K562 (cell line): Measurements from ENCODE around the gene MRNIP. TPM values are rescaled to one million over a fixed set of nuclear protein-coding genes. Genes with fewer than 3 reads are reported as not detected.

Experiments
- ATAC-seq: fragments of 200-7000 bp; cut with Tn5 transposase; 3 replicates; pipeline ENCODE4 v1.9.1; 2020; ENCODE audit warnings: moderate library complexity
- BruUV-seq: library from RNA; stranded (reverse); fragments of 400-500 nt; replicated peaks from 2 replicates; lab custom pipeline; 2021; lab: Mats Ljungman, UMichigan
- CTCF ChIA-PET: fragments of 300-600 bp; formaldehyde crosslinking; extraction: SDS; loops from one replicate; lab custom pipeline; 2021; ENCODE audit warnings: low intra/inter-chr PET ratio; lab: Yijun Ruan, JAX
- POLR2A ChIA-PET: fragments of 300-600, 350-650 bp; sonication (Branson Sonifier 250); formaldehyde crosslinking; extraction: SDS; loops from one replicate; lab custom pipeline; 2021; ENCODE audit warnings: antibody characterized with exemption, inconsistent platforms; lab: Yijun Ruan, JAX
- DNase-seq, 4 experiments: peaks; one replicate each; pipeline versions ENCODE4 v3.0.0 to v3.0.0-alpha.2; 2011 to 2018; ENCODE audit warnings: low spot score in 3 of 4, mixed read lengths in 3 of 4; ENCODE audit errors: extremely low read depth in 1 of 4
- FAIRE-seq: peaks from 2 replicates; lab custom pipeline; 2011; peaks lifted over from hg19 to GRCh38; lab: Jason Lieb, UNC
- H2AFZ ChIP-seq: 2 replicates; pipeline ENCODE4 v1.6.0; 2011; ENCODE audit warnings: low read depth, low read length, control low read depth, inconsistent platforms
- H3K27ac ChIP-seq: fragments of 200-600 bp; 3 replicates; pipeline ENCODE4 v1.8.0; 2011; ENCODE audit warnings: low read depth, mild to moderate bottlenecking, control low read depth, inconsistent platforms, low read length, moderate library complexity, mixed read lengths; ENCODE audit errors: extremely low read depth
- H3K27me3 ChIP-seq, 2 experiments: fragments of 300-600 bp in 1 of 2; 2 replicates in 1 of 2; 3 replicates in 1 of 2; pipeline versions ENCODE4 v1.6.0 to v1.8.0; 2011; ENCODE audit warnings: inconsistent platforms in 2 of 2, low read length in 2 of 2, mild to moderate bottlenecking in 1 of 2, mixed read lengths in 1 of 2, moderate library complexity in 1 of 2; ENCODE audit not compliant: control insufficient read depth in 2 of 2, insufficient read depth in 2 of 2
- H3K36me3 ChIP-seq: fragments of 300-600 bp; 3 replicates; pipeline ENCODE4 v1.8.0; 2011; ENCODE audit warnings: mild to moderate bottlenecking, low read length, inconsistent platforms; ENCODE audit not compliant: control insufficient read depth, insufficient read depth
- H3K4me1 ChIP-seq, 2 experiments: fragments of 200-600 bp in 1 of 2; replicated peaks in 1 of 2; 2 replicates in 1 of 2; 3 replicates in 1 of 2; pipeline versions ENCODE4 v1.5.1 to v1.8.0; 2011; ENCODE audit warnings: inconsistent platforms in 2 of 2, low read length in 2 of 2, mild to moderate bottlenecking in 1 of 2, mixed read lengths in 1 of 2, moderate library complexity in 1 of 2; ENCODE audit not compliant: control insufficient read depth in 2 of 2, insufficient read depth in 2 of 2
- H3K4me2 ChIP-seq: 2 replicates; pipeline ENCODE4 v1.6.1; 2011; ENCODE audit warnings: low read length, control low read depth, inconsistent platforms, mixed read lengths; ENCODE audit not compliant: insufficient read depth
- H3K4me3 ChIP-seq: fragments of 200-600 bp; sonication (generic), shearing (Covaris generic); 2 replicates; pipeline ENCODE4 v1.5.1; 2016; ENCODE audit warnings: control low read depth, inconsistent platforms
- H3K79me2 ChIP-seq: fragments of 200-600 bp; 3 replicates; pipeline ENCODE4 v1.8.0; 2011; ENCODE audit warnings: low read length, inconsistent platforms; ENCODE audit not compliant: control insufficient read depth, insufficient read depth
- H3K9ac ChIP-seq, 2 experiments: 2 replicates each; pipeline versions ENCODE4 v1.6.0 to v1.6.1; 2011; ENCODE audit warnings: low read depth in 2 of 2, low read length in 2 of 2, control low read depth in 1 of 2, inconsistent platforms in 1 of 2, mild to moderate bottlenecking in 1 of 2, mixed read lengths in 1 of 2; ENCODE audit not compliant: insufficient read depth in 1 of 2
- H3K9me1 ChIP-seq: one replicate; pipeline ENCODE4 v1.6.0; 2011; ENCODE audit warnings: inconsistent platforms, mild to moderate bottlenecking, low read length, moderate library complexity; ENCODE audit not compliant: control insufficient read depth, insufficient read depth
- H3K9me3 ChIP-seq: replicated peaks from 2 replicates; pipeline ENCODE4 v1.5.1; 2011; ENCODE audit warnings: low read depth, low read length, inconsistent platforms; ENCODE audit not compliant: control insufficient read depth, insufficient read depth
- H4K20me1 ChIP-seq: replicated peaks from 2 replicates; pipeline ENCODE4 v1.6.1; 2011; ENCODE audit warnings: low read length, inconsistent platforms, mixed read lengths; ENCODE audit not compliant: control insufficient read depth, insufficient read depth
- CREB3 ChIP-seq: fragments of 450-650 bp; conservative IDR thresholded peaks from 2 replicates; pipeline ENCODE4 v1.6.1; 2016; ENCODE audit warnings: missing genetic modification characterization, low read depth, mild to moderate bottlenecking, missing compliant biosample characterization, moderate library complexity
- CUX1 ChIP-seq: fragments of 200-800 bp; sonication (Bioruptor generic); IDR thresholded peaks from 2 replicates; pipeline ENCODE4 v1.6.1; 2016; ENCODE audit warnings: missing genetic modification characterization, missing compliant biosample characterization
- E2F5 ChIP-seq: sonication (generic); formaldehyde crosslinking; IDR thresholded peaks from 2 replicates; pipeline ENCODE4 v1.8.0; 2022; ENCODE audit warnings: mild to moderate bottlenecking, missing genetic modification reagents
- ILK ChIP-seq: fragments of 450-650 bp; IDR thresholded peaks from 2 replicates; pipeline ENCODE4 v1.6.1; 2016; ENCODE audit warnings: missing genetic modification characterization, low read depth, mild to moderate bottlenecking, missing compliant biosample characterization, moderate library complexity, borderline replicate concordance
- KDM5B ChIP-seq: fragments of 200-600 bp; sonication (generic); IDR thresholded peaks from 2 replicates; pipeline ENCODE4 v1.6.1; 2012; ENCODE audit warnings: low read depth, mild to moderate bottlenecking, moderate library complexity, low read length, control low read depth, inconsistent platforms; ENCODE audit not compliant: insufficient replicate concordance
- KLF1 ChIP-seq: fragments of 450-650 bp; IDR thresholded peaks from 2 replicates; pipeline ENCODE4 v1.6.1; 2016; ENCODE audit warnings: missing genetic modification characterization, missing compliant biosample characterization
- POLR2G ChIP-seq: fragments of 200-400 bp; formaldehyde crosslinking; IDR thresholded peaks from 2 replicates; pipeline ENCODE4 v1.6.1; 2017; ENCODE audit warnings: low read depth, mild to moderate bottlenecking, antibody characterized with exemption, low read length, moderate library complexity
- RBFOX2 ChIP-seq: fragments of 200-400 bp; formaldehyde crosslinking; IDR thresholded peaks from 2 replicates; pipeline ENCODE4 v1.6.1; 2017; ENCODE audit warnings: low read depth, mild to moderate bottlenecking, low read length, moderate library complexity
- SREBF2 ChIP-seq: sonication (generic); formaldehyde crosslinking; IDR thresholded peaks from 2 replicates; pipeline ENCODE4 v1.4.0; 2020; ENCODE audit warnings: mild to moderate bottlenecking, missing genetic modification reagents
- UBTF ChIP-seq, 2 experiments: IDR thresholded peaks; 2 replicates each; pipeline ENCODE4 v1.6.1; 2012; ENCODE audit warnings: improper control_type of control experiment in 2 of 2, low read depth in 2 of 2, low read length in 2 of 2, borderline replicate concordance in 1 of 2
- WGBS: fragments of 100-300 bp; shearing (Covaris generic); methylation state at CpG from one replicate; pipeline ENCODE4 v1.1.6; 2016; ENCODE audit warnings: low coverage, mixed read lengths; ENCODE audit not compliant: insufficient coverage; ENCODE audit errors: missing lambda C conversion rate; 5-methylcytosine and 5-hydroxymethylcytosine counted together
- in situ Hi-C: fragments of 300-500 bp; cut with MboI; formaldehyde crosslinking; loops from 4 replicates; pipeline ENCODE4 v1.15.0; 2018; ENCODE audit warnings: inconsistent platforms, mixed read lengths
- intact Hi-C: fragments of 100-400 bp; cut with micrococcal nuclease; formaldehyde crosslinking; loops from 2 replicates; pipeline ENCODE4 v1.14.2; 2022
- polyA plus RNA-seq, 8 experiments: library from polyadenylated mRNA; depleted of rRNA in 4 of 8; stranded (reverse) in 5 of 8; unstranded in 3 of 8; fragments of >200 nt; fragmentation: Nextera tagmentation in 2 of 8; fragmentation: Illumina TruSeq in 1 of 8; extraction: Ambion mirVana in 2 of 8; extraction: Trizol in 1 of 8; gene quantifications; 2 replicates each; pipeline versions ENCODE4 v1.2.1 to v1.2.3, GENCODE V29; 2011 to 2014; ENCODE audit warnings: inconsistent platforms in 1 of 8, missing spikeins in 1 of 8
- total RNA-seq, 7 experiments: library from RNA; depleted of rRNA in 6 of 7; stranded (reverse); fragments of >200 nt in 6 of 7; fragmentation: Illumina TruSeq in 2 of 7; extraction: Trizol in 2 of 7; gene quantifications; 2 replicates each; pipeline versions ENCODE4 v1.2.1 to v1.2.3, GENCODE V29; 2011 to 2021; ENCODE audit warnings: low replicate concordance in 1 of 7

Gene MRNIP
- total and polyA plus RNA-seq, 9 of the 15 experiments (the other 6 are each of a cell fraction or from before 2014, with no cell fraction given) = 3.6 to 39.0 (median 16.8) TPM

- Histone ChIP-seq H3K9me3 (no peaks in the 10 kb centered on the region), H2AFZ (no peak overlapping the region), H3K4me2 (no peak overlapping the region), H4K20me1 (peaks cover 30% of the 10 kb centered on the region), H3K4me3 (no peak overlapping the region), H3K9me1 (peaks cover 18% of the 10 kb centered on the region), H3K9ac (peak overlapping the region in 1 of 2 experiments; percentile 50; a peak in 1 of 4 replicates), H3K79me2 (peaks cover 54% of the 10 kb centered on the region), H3K27ac (no peak overlapping the region), H3K27me3 (no peaks in the 10 kb centered on the region), H3K36me3 (peaks cover 75% of the 10 kb centered on the region; the same call in 2 of the 3 replicates), H3K4me1 (peaks cover 26 to 50% of the 10 kb centered on the region in 2 experiments)
- in situ Hi-C loops (no loop called here), intact Hi-C loops (loop anchor here (5.0 kb wide), 2 partner anchors 33 to 202 kb away; partner anchors contain the start of genes HNRNPH1 and MRNIP)
- ChIA-PET CTCF (no interaction called here), POLR2A (interaction anchor here (0.6 kb wide), 1 partner anchor 70 kb away, joined by 3 read pairs; no protein-coding TSS in a partner anchor)
- no peak for DNase-seq
- ATAC-seq = no peak
- BruUV-seq = no TSS peak
- WGBS = 97% methylated on average over 18 of the region's 22 CpGs
- no peak for FAIRE-seq
- TF ChIP-seq ILK (tag) = no peak
- no peak for TF ChIP-seq SREBF2 (CRISPR knock-in tag)
- TF ChIP-seq UBTF (IDR thresholded peaks at IDR 0.05; ENCODE audit: borderline replicate concordance in 1 of 2, low read depth in 2 of 2, low read length in 2 of 2) = no peak
- TF ChIP-seq RBFOX2 = peak; percentile 76
- peak; percentile 73 for TF ChIP-seq POLR2G
- no peak for TF ChIP-seq KLF1 (tag)
- TF ChIP-seq KDM5B = peak; percentile 45
- no peak for TF ChIP-seq CREB3 (tag)
- TF ChIP-seq E2F5 (CRISPR knock-in tag) = no peak
- TF ChIP-seq CUX1 (CRISPR knock-in tag) = no peak
Observed at GRCh38 chr5:179823937-179824744, 34.5 kb downstream of the MRNIP start.
